ENCODE results near the gene SLC8A3. TPM values are rescaled to one million over a fixed set of nuclear protein-coding genes. Genes with fewer than 3 reads are reported as not detected.
A peak's percentile ranks its signal among the peaks of the same experiment; 100 is the strongest.

The SLC8A3 gene
- total RNA-seq, 3 donors from 2014 or later: 0.15 to 0.21 (median 0.16) TPM

DNA sequence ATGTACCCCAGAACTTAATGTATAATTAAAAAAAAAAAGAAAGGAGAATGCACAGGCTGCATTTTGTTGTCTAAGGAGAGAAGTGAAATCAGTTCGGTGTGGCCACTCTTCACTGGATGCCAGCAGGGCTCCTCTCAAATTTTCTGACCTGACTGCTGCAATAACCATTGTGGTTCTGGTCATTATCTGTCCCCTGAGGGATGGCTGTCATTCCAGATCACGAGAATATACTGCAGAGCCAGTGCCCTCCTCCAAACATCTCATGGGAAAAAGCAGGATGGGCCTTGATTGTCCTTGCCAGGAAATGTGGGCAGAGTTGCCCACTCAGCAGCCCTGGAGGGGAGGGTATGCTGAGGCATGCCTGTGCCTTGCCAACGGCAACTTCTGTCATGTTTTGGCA, 139.1 kb downstream of the SLC8A3 start:
- Mint-ChIP-seq H3K4me1 (ENCODE audit: low read depth) (peaks cover 3% of the 10 kb centered on the region), H3K9me3 (no peaks in the 10 kb centered on the region), H3K27me3 (ENCODE audit: low read depth) (peaks cover 5% of the 10 kb centered on the region), H3K36me3 (ENCODE audit: insufficient read depth) (no peaks in the 10 kb centered on the region), H3K4me3 (no peak overlapping the region)
- DNase-seq (no peak), ATAC-seq (no peak)

DNA sequence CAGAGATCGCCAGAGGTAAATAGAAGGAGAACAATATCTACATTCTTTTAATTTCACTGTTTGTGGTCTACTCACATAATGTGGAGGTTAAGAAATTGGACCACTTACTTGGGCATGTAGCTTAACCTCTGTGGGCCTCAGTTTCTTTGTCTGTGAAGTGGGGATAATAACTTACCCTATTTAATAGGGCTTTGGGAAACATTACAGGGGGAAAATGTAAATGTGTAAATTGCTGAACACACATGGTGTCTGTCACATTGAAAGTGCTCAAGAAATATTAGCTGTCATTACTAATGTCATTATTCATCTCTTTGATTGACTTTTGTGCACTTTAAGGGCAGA, 140.5 kb downstream of the SLC8A3 start:
- peaks cover 3% of the 10 kb centered on the region for H3K4me1 Mint-ChIP-seq (ENCODE audit: low read depth)
- no peak for DNase-seq
- no peaks in the 10 kb centered on the region for H3K9me3 Mint-ChIP-seq
- H3K27me3 Mint-ChIP-seq (ENCODE audit: low read depth): peaks cover 7% of the 10 kb centered on the region
- H3K36me3 Mint-ChIP-seq (ENCODE audit: insufficient read depth): no peaks in the 10 kb centered on the region
- H3K4me3 Mint-ChIP-seq: no peak overlapping the region
- no peak for ATAC-seq

GRCh38 chr14:70047598-70048312, 141.0 kb downstream of the SLC8A3 start:
- no peak for DNase-seq
- H3K27me3 Mint-ChIP-seq (ENCODE audit: low read depth): peaks cover 10% of the 10 kb centered on the region
- no peaks in the 10 kb centered on the region for H3K36me3 Mint-ChIP-seq (ENCODE audit: insufficient read depth)
- no peak for ATAC-seq
- no peak overlapping the region for H3K4me3 Mint-ChIP-seq
- H3K4me1 Mint-ChIP-seq (ENCODE audit: low read depth): peaks cover 3% of the 10 kb centered on the region
- H3K9me3 Mint-ChIP-seq: no peaks in the 10 kb centered on the region

DNA sequence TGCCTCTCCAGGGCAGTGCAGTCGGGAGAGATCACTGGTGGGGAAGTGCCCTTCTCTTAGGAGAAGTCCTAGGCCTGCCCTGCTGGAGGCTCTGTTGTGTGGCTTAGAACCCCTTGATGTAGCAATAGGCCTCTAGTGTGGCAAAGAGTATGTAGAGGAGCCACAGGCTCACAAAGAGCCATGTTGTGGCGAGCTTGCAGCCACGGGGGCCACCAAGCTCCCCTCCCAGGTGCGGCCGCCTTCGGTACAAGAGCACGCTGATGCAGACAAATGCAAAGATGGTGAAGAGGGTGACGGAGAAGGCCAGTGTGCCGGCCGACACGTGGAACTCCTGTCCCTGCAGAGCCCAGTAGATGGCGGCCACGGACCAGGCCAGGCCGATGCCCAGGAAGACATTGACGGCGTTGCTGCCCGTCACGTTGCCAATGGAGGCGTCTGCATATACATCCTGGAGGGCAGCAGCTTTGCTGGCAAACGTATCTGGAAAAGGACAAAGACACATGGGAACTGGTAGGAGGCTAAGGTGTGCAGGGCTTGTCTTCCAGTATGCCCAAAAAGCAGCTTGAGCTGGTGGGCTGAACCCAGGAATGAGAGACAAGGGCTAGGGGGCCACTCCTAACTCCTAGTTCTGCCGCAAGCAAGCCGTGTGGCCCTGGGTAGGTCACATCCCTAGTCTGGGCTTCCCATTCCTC, 142.8 kb downstream of the SLC8A3 start:
- no peak overlapping the region for H3K4me3 Mint-ChIP-seq
- DNase-seq (no peak), ATAC-seq (no peak)
- H3K27me3 Mint-ChIP-seq (ENCODE audit: low read depth): peaks cover 14% of the 10 kb centered on the region
- no peaks in the 10 kb centered on the region for H3K36me3 Mint-ChIP-seq (ENCODE audit: insufficient read depth)
- no peaks in the 10 kb centered on the region for H3K4me1 Mint-ChIP-seq (ENCODE audit: low read depth)
- no peaks in the 10 kb centered on the region for H3K9me3 Mint-ChIP-seq

DNA sequence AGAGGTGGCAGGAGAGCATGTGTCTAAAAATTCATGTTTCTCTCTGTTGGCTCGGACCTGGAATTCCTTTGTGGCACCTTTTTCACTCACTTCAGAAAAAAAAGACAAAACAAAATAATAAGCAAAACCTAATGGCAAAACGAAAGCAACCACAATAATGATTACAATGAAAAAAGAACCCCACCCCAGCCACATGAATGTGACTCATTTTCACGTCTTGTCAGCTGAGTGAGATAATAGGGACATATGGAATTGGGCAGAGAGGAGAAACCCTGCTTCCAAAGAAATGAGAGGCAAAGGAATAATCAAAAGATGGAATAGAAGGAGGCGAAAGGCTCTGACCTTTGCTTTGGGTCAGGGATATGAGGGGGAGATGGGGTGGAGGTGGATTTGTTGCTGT, 143.4 kb downstream of the SLC8A3 start:
- H3K27me3 Mint-ChIP-seq (ENCODE audit: low read depth): peaks cover 16% of the 10 kb centered on the region
- H3K4me3 Mint-ChIP-seq: no peak overlapping the region
- no peaks in the 10 kb centered on the region for H3K4me1 Mint-ChIP-seq (ENCODE audit: low read depth)
- no peaks in the 10 kb centered on the region for H3K36me3 Mint-ChIP-seq (ENCODE audit: insufficient read depth)
- no peaks in the 10 kb centered on the region for H3K9me3 Mint-ChIP-seq
- no peak for DNase-seq
- no peak for ATAC-seq

GRCh38 chr14:70043001-70043400, 145.8 kb downstream of the SLC8A3 start:
- no peaks in the 10 kb centered on the region for H3K4me1 Mint-ChIP-seq (ENCODE audit: low read depth)
- peaks cover 22% of the 10 kb centered on the region for H3K27me3 Mint-ChIP-seq (ENCODE audit: low read depth)
- no peaks in the 10 kb centered on the region for H3K36me3 Mint-ChIP-seq (ENCODE audit: insufficient read depth)
- ATAC-seq (no peak), DNase-seq (no peak)
- H3K4me3 Mint-ChIP-seq: no peak overlapping the region
- H3K9me3 Mint-ChIP-seq: no peaks in the 10 kb centered on the region

DNA sequence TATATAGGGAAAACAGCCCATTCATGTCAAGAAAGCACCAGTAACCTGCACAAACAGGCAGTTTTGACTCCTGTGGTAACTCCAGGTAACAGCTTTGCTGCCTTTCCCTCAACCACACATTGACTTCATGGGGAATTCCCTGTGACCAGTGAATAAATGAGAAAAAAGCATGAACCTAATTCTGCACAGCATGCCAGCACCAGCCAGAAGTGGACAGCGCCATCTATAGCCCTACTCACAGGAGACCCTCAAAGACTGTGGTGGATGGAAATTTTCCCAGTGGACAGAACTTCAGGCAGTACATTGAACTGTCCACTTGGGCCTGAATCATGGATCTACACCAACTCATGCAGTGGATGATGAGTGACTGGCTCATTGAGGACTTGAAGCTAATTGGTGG, 152.1 kb downstream of the SLC8A3 start:
- DNase-seq (no peak), ATAC-seq (no peak)
- no peaks in the 10 kb centered on the region for H3K4me1 Mint-ChIP-seq (ENCODE audit: low read depth)
- H3K4me3 Mint-ChIP-seq: no peak overlapping the region
- no peaks in the 10 kb centered on the region for H3K9me3 Mint-ChIP-seq
- peaks cover 20% of the 10 kb centered on the region for H3K27me3 Mint-ChIP-seq (ENCODE audit: low read depth)
- H3K36me3 Mint-ChIP-seq (ENCODE audit: insufficient read depth): no peaks in the 10 kb centered on the region

- Mint-ChIP-seq H3K27me3 (ENCODE audit: low read depth) (peaks cover 18% of the 10 kb centered on the region), H3K9me3 (no peaks in the 10 kb centered on the region), H3K4me1 (ENCODE audit: low read depth) (no peaks in the 10 kb centered on the region), H3K36me3 (ENCODE audit: insufficient read depth) (no peaks in the 10 kb centered on the region), H3K4me3 (no peak overlapping the region)
- DNase-seq (no peak), ATAC-seq (no peak)
Measured at GRCh38 chr14:70034257-70034656, 154.5 kb downstream of the SLC8A3 start.

GRCh38 chr14:70033561-70033960, 155.2 kb downstream of the SLC8A3 start:
- Mint-ChIP-seq H3K27me3 (ENCODE audit: low read depth) (peaks cover 11% of the 10 kb centered on the region), H3K4me3 (no peak overlapping the region), H3K9me3 (no peaks in the 10 kb centered on the region), H3K36me3 (ENCODE audit: insufficient read depth) (no peaks in the 10 kb centered on the region), H3K4me1 (ENCODE audit: low read depth) (no peaks in the 10 kb centered on the region)
- ATAC-seq (no peak), DNase-seq (no peak)

DNA sequence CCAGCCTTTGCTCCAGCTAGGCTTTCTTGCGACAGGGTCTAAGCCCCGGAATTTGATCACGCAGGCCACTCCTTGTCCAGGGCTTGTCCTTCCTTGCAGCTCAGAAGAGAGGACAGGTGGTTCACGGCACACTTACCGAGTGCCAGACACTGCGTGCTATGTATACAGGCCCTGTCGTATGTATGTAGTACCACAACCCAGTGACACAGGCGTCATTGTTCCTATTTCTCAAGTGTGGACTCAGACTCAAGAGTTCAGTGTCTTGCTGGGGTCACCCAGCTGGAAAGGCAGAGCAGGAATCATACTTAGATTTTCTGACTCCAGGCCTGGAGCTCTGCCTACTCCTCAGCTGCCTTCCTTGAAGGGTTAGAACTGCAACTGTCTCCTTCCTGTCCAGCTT, 155.6 kb downstream of the SLC8A3 start:
- ATAC-seq: no peak
- H3K36me3 Mint-ChIP-seq (ENCODE audit: insufficient read depth): no peaks in the 10 kb centered on the region
- H3K27me3 Mint-ChIP-seq (ENCODE audit: low read depth): peaks cover 11% of the 10 kb centered on the region
- DNase-seq: no peak
- no peaks in the 10 kb centered on the region for H3K9me3 Mint-ChIP-seq
- H3K4me3 Mint-ChIP-seq: no peak overlapping the region
- H3K4me1 Mint-ChIP-seq (ENCODE audit: low read depth): peaks cover 1% of the 10 kb centered on the region

DNA sequence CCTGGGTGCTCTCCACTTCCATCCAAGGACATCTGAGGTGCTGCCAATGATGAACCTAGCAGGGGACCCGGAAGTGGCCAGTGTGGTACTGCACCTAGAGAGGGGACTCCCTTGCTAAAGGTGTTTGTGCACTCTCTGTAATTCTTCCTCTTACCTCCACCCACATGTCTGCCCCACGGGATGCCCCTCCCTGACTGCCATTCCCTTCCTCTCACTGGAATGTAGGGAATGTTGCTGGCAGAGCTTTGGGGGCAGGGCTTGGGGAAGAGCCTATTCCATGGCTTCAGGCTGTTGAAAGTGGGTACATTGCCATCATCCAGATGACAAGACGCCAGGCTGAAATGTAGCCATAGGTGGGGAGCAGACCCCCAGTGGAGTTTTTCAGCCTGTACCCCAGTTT, 156.3 kb downstream of the SLC8A3 start:
- no peak for ATAC-seq
- Mint-ChIP-seq H3K27me3 (ENCODE audit: low read depth) (peaks cover 7% of the 10 kb centered on the region), H3K4me1 (ENCODE audit: low read depth) (peaks cover 1% of the 10 kb centered on the region), H3K4me3 (no peak overlapping the region), H3K36me3 (ENCODE audit: insufficient read depth) (no peaks in the 10 kb centered on the region), H3K9me3 (no peaks in the 10 kb centered on the region)
- no peak for DNase-seq

DNA sequence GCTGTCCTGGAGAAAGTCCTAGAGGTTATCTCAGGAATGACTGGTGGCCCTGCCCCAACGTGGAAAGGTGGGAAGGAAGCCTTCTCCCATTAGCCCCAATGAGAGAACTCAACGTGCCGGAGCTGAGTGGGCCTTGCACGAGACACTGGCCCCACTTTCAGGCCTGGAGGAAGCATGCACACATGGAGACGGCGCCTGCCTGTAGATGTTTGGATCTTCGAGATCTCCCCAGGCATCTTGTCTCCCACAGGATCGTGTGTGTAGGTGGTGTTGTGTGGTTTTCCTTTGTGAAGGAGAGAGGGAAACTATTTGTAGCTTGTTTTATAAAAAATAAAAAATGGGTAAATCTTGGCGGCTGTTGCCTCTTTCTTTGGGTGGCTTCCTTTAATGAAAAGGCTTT, 156.7 kb downstream of the SLC8A3 start:
- Mint-ChIP-seq H3K36me3 (ENCODE audit: insufficient read depth) (no peaks in the 10 kb centered on the region), H3K27me3 (ENCODE audit: low read depth) (peaks cover 7% of the 10 kb centered on the region), H3K4me3 (no peak overlapping the region), H3K4me1 (ENCODE audit: low read depth) (peaks cover 1% of the 10 kb centered on the region), H3K9me3 (no peaks in the 10 kb centered on the region)
- DNase-seq (no peak), ATAC-seq (no peak)

DNA sequence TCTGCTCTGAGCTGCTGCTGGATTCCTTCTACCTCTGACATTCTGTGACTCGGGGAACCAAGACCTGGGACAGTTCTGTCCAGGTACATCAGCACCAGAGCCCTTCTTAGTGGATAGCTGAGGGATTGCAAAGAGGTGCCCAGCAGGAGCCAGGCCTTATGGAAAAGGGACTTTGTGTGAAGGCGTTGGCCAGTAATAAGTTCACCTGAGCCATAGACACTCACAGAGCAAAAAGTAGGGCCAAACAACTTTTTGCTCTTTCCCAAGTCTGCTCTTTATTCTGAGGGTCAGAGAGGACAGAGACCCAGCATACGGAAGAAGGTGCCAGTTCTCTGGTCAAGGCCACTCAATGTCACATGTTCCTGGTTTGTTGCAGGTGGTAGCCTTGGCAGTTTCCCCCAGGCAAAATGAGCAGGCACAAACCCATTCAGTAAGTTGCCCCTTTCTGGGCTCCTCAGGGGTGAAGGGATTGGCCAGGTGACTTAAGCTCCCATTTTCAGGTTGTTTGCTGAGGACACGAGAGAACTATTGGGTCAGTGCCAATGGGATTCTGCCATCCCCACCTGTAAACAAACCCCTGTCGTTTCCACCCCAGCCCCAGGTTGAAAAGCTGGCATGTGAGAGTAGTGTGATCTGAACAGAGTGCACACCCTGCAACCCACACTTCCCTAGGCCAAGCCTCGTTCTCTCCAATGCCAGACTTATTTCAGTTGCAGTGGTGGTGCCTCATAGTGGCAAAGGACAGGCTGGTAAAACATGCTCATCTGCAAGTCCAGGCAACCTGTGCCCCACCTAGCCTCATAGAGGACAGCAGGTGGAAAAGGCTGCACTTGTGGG, 159.2 kb downstream of the SLC8A3 start:
- H3K4me3 Mint-ChIP-seq: no peak overlapping the region
- peaks cover 7% of the 10 kb centered on the region for H3K27me3 Mint-ChIP-seq (ENCODE audit: low read depth)
- peaks cover 1% of the 10 kb centered on the region for H3K4me1 Mint-ChIP-seq (ENCODE audit: low read depth)
- H3K9me3 Mint-ChIP-seq: no peaks in the 10 kb centered on the region
- DNase-seq: no peak
- no peaks in the 10 kb centered on the region for H3K36me3 Mint-ChIP-seq (ENCODE audit: insufficient read depth)
- ATAC-seq: no peak

GRCh38 chr14:70027785-70028428, 160.8 kb downstream of the SLC8A3 start:
- Mint-ChIP-seq H3K4me1 (ENCODE audit: low read depth) (peaks cover 1% of the 10 kb centered on the region), H3K4me3 (no peak overlapping the region)

More at GRCh38 chr14:70027785-70028428, 160.8 kb downstream of the SLC8A3 start:
- Mint-ChIP-seq H3K36me3 (ENCODE audit: insufficient read depth) (no peaks in the 10 kb centered on the region), H3K27me3 (ENCODE audit: low read depth) (peaks cover 5% of the 10 kb centered on the region), H3K9me3 (no peaks in the 10 kb centered on the region)
- DNase-seq (peak; percentile 44), ATAC-seq (peak; percentile 64 to 65)
